GM12892 (cell line): ENCODE data around the gene PEX7.

Source experiments
- POLR2A ChIP-seq: IDR thresholded peaks from 2 replicates; pipeline ENCODE4 v1.6.1; 2011; ENCODE audit warnings: low read depth, low read length, control low read depth
- POLR2AphosphoS5 ChIP-seq: IDR thresholded peaks from 2 replicates; pipeline ENCODE4 v1.6.1; 2011; ENCODE audit warnings: low read depth, low read length, control low read depth
- TAF1 ChIP-seq: IDR thresholded peaks from 2 replicates; pipeline ENCODE4 v1.6.1; 2011; ENCODE audit warnings: low read depth, mild to moderate bottlenecking, control low read depth, low read length, borderline replicate concordance

DNA sequence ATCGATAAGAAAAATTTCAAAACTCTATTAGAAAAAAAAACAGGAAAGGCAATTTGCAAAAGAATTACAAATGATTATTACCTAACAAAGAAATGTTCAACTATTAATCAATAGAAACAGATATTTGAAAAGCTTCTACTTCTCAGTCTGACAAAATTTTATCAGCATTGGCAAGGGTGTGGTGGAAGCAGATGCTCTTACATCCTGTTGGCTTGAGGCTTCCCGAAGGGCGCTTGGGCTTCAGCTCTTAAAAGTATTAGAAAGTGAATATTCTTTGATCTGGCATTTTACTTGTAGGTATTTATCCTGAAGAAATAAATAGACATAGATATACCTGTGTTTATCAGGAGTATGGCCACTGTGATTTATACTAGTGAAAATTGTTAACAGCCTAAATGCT is 138.4 kb downstream of the PEX7 start:
- TF ChIP-seq POLR2A: no peak
- no peak for TF ChIP-seq POLR2AphosphoS5
- TF ChIP-seq TAF1: no peak
